Measurements from ENCODE around the gene VSTM2L.

VSTM2L gene

DNA sequence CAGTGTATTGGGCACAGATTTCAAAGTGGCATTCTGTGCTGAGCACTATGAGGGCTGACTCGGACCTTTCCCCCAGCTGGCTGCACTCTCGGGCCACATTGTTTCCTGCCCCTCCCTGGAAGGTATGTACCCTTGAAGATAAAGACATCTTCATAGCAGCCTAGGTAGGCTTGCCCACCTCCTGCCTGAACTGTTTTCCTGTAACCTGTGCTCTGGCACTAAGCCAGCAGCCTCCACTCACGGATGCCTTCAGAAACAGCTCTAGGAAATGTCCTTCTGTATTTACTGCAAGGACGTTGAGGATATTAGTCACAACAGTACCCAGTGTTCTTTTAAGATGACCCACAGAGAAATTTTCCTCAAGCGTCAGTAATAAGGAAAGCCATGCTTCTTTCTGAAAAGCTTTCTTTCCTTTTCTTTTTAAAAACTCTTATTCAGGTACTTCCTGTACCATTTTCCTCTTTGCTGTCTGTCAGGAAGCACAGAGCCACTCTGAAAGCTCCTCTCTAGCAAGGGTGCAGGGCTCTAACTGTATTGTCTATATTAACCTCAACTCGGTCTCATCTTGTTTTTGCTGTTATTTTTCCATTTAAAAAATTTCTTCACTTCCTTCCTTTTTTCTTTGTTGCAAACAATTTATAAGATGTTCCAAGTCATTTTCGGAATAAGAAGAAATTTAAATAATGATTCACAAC lies 86.8 kb downstream of the VSTM2L start:
- TF ChIP-seq, protein P1, sequence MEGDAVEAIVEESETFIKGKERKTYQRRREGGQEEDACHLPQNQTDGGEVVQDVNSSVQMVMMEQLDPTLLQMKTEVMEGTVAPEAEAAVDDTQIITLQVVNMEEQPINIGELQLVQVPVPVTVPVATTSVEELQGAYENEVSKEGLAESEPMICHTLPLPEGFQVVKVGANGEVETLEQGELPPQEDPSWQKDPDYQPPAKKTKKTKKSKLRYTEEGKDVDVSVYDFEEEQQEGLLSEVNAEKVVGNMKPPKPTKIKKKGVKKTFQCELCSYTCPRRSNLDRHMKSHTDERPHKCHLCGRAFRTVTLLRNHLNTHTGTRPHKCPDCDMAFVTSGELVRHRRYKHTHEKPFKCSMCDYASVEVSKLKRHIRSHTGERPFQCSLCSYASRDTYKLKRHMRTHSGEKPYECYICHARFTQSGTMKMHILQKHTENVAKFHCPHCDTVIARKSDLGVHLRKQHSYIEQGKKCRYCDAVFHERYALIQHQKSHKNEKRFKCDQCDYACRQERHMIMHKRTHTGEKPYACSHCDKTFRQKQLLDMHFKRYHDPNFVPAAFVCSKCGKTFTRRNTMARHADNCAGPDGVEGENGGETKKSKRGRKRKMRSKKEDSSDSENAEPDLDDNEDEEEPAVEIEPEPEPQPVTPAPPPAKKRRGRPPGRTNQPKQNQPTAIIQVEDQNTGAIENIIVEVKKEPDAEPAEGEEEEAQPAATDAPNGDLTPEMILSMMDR (IDR thresholded peaks at IDR 0.05; ENCODE audit: borderline replicate concordance, control extremely low read depth, extremely low read depth, insufficient read depth, missing control alignments): no peak
- DNase-seq (ENCODE audit: low spot score): no peak
- in situ Hi-C loops (cut with MboI; ENCODE audit: low sequenced_read_pairs, unreplicated experiment): loop anchor here (10.0 kb wide), 1 partner anchor 425 kb away; no protein-coding TSS in a partner anchor

DNA sequence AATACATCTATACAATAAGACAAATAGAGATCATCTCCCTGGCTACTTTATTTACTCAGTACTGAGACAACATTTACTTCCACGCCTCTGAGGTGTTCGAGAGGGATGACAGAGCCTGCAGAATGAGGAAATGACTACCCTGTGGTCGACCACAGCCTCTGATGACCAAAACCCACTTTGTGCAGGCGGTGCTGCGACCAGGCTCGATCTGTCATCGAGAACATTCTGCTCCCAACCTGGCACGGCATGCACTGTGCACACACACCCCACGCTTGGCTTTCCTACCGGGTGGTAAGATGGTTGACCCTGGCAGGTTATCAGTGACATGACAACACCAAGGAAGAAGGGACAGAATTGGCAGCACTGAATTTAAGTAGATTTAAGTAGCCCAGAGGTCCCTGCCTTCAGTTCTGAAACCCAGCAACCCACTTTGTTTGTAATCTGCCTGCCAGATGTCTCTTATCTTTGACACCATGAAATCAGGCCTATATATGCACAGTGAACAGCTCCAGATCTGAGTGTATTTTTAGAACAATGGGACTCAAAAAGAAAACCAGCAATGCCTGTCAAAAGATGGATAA lies 87.7 kb downstream of the VSTM2L start:
- in situ Hi-C loops (cut with MboI; ENCODE audit: low sequenced_read_pairs, unreplicated experiment): loop anchor here (10.0 kb wide), 1 partner anchor 426 kb away; no protein-coding TSS in a partner anchor
- DNase-seq (ENCODE audit: low spot score): peak; percentile 86

DNA sequence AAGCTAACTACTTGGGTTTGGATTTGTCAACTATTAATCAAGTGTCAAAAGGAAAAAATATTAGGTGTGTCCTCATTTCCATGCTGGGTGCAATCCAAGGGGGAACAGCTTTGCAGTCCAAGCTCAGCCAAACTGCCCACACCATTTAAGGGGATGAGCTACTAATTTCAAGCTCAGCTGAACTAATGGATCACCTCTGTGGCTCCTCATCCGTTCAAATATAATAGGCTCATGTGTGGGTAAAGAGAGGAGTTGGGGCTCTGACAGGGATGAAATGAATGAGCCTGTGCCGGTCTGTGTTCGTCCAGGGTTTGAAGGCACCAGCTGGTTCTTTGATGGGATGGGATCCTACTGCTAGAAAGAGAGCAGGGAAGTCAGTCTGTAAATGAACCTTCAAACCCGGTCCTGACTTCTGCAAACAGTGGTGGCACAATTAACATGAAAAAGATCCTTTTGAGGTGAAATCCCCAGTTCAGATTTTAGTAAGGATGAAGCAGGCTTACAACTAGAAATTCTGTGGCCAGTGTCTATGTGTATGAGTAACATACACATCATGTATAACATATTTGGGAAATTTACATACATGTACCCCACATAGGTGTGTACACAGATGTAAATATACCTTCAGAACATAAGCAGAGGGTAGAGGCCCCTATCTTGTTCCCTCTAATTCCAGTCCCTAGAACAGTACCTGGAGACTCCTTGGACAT lies 88.4 kb downstream of the VSTM2L start:
- TF ChIP-seq, protein P1 (IDR thresholded peaks at IDR 0.05; ENCODE audit: borderline replicate concordance, control extremely low read depth, extremely low read depth, insufficient read depth, missing control alignments): no peak
- in situ Hi-C loops (cut with MboI; ENCODE audit: low sequenced_read_pairs, unreplicated experiment): loop anchor here (10.0 kb wide), 1 partner anchor 427 kb away; no protein-coding TSS in a partner anchor
- no peak for DNase-seq (ENCODE audit: low spot score)

More for the DNA sequence above, 87.7 kb downstream of the VSTM2L start:
- TF ChIP-seq, protein P1 (IDR thresholded peaks at IDR 0.05; ENCODE audit: borderline replicate concordance, control extremely low read depth, extremely low read depth, insufficient read depth, missing control alignments): no peak

DNA sequence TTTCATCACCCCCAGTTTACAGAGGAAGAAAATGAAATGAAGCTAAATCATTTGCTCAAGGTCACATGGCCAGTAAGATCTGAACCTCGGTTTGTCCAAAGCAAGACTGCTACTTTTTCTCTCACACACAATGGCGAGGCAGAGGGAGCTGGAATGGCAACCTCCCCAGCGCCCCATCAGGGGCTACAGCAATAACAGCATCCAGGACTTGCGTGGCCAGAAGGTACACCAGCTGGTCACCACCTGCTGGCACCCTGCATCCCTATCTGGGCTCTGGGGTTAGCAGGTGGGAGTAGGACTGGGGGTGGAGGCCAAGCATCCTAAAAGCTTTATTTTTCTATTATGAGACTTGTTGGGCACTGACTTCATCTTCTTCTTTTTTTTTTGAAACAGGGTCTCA lies 89.0 kb downstream of the VSTM2L start:
- no peak for DNase-seq (ENCODE audit: low spot score)
- TF ChIP-seq, protein P1 (IDR thresholded peaks at IDR 0.05; ENCODE audit: borderline replicate concordance, control extremely low read depth, extremely low read depth, insufficient read depth, missing control alignments): no peak
- in situ Hi-C loops (cut with MboI; ENCODE audit: low sequenced_read_pairs, unreplicated experiment): loop anchor here (10.0 kb wide), 1 partner anchor 427 kb away; no protein-coding TSS in a partner anchor

DNA sequence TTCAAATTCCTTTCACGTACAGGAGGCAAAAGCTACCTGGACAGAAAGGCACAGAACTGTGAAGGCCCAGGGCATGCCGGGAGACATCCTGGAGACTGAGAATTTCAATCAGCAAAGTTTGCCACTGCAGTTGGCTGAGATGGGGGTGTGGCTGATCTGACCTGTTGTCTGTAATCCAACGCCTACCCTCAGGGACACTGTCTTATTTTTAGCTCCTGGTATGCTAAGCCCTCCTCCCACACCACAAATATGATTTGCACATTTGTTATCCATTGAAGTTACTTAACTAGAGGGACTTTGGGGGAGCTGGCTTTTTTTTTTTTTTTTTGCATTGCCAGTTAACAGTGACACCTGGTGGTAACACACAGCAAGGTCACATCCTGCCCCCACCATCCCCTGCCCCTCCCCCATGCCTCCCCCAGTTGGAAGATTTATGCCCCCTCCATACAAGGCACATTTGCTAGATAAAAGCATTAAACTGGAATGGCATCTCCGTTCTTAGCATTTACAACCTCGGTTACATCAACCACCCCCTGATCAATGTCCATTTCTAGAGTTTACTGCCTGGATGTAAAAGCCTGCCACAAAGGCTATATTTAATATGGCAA lies 90.0 kb downstream of the VSTM2L start:
- in situ Hi-C loops (cut with MboI; ENCODE audit: low sequenced_read_pairs, unreplicated experiment): loop anchor here (10.0 kb wide), 1 partner anchor 428 kb away; no protein-coding TSS in a partner anchor
- peak; percentile 65 for DNase-seq (ENCODE audit: low spot score)
- TF ChIP-seq, protein P1 (IDR thresholded peaks at IDR 0.05; ENCODE audit: borderline replicate concordance, control extremely low read depth, extremely low read depth, insufficient read depth, missing control alignments): no peak

DNA sequence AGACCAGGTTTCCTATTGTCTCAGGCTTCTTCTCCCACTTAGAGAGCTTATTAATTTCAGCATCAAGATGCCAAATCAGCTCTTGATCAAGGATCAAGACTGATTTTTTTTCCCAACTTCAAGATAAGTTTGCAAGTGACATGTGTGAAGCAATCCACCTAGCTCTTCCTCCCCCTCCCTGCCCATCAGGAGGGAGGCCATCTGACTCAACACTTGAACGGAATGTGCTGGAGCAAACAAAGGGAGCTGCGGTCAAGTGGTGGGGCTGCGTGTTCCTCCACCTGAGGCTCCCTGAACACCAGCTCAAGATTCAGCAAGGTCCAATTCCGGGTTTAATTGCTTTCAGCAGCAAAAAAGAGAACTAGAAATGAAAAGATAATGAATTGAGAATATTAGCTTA lies 91.6 kb downstream of the VSTM2L start:
- no peak for DNase-seq (ENCODE audit: low spot score)
- in situ Hi-C loops (cut with MboI; ENCODE audit: low sequenced_read_pairs, unreplicated experiment): loop anchor here (10.0 kb wide), 1 partner anchor 430 kb away; no protein-coding TSS in a partner anchor

More for the DNA sequence above, 91.6 kb downstream of the VSTM2L start:
- TF ChIP-seq, protein P1 (IDR thresholded peaks at IDR 0.05; ENCODE audit: borderline replicate concordance, control extremely low read depth, extremely low read depth, insufficient read depth, missing control alignments): no peak

Measured in GM13976 (cell line).